RWPE1 (cell line): ENCODE results near the gene ADAM12.

Experiments used
- CTCF ChIA-PET: fragments of 350-600 bp; sonication (Branson Sonifier 250); formaldehyde crosslinking; extraction: SDS; loops from one replicate; lab custom pipeline; 2021; lab: Yijun Ruan, JAX
- POLR2A ChIA-PET: fragments of 400-600 bp; formaldehyde crosslinking; extraction: SDS; loops from one replicate; lab custom pipeline; 2020; ENCODE audit warnings: antibody characterized with exemption; ENCODE audit not compliant: low non-redundant PET; lab: Yijun Ruan, JAX
- DNase-seq: peaks from one replicate; pipeline ENCODE4 v3.0.0; 2012; ENCODE audit warnings: low spot score
- H3K27ac ChIP-seq: fragments of 450-650 bp; 2 replicates; pipeline ENCODE4 v1.5.1; 2017
- CTCF ChIP-seq: fragments of 450-650 bp; conservative IDR thresholded peaks from 2 replicates; pipeline ENCODE4 v1.5.1; 2017; ENCODE audit warnings: low read depth, mild to moderate bottlenecking

The ADAM12 gene

GRCh38 chr10:126009650-126010049 lies 378.6 kb downstream of the ADAM12 start:
- no peak for TF ChIP-seq CTCF
- no peak overlapping the region for H3K27ac ChIP-seq
- DNase-seq, result no peak
- CTCF ChIA-PET, result interaction anchor here (0.6 kb wide), 1 partner anchor 104 kb away, joined by 3 read pairs; no protein-coding TSS in a partner anchor
- POLR2A ChIA-PET, result no interaction called here

- POLR2A ChIA-PET, result no interaction called here
- no peak for DNase-seq
- TF ChIP-seq CTCF, result no peak
- no peak overlapping the region for H3K27ac ChIP-seq
- CTCF ChIA-PET, result no interaction called here
These were observed 381.4 kb downstream of the ADAM12 start for GRCh38 chr10:126006906-126007305.

GRCh38 chr10:126006264-126006663 lies 382.0 kb downstream of the ADAM12 start:
- TF ChIP-seq CTCF, result no peak
- CTCF ChIA-PET, result no interaction called here
- no peak overlapping the region for H3K27ac ChIP-seq
- POLR2A ChIA-PET, result no interaction called here
- no peak for DNase-seq

GRCh38 chr10:126004752-126005151 lies 383.5 kb downstream of the ADAM12 start:
- no peak overlapping the region for H3K27ac ChIP-seq
- ChIA-PET POLR2A (no interaction called here), CTCF (no interaction called here)
- no peak for TF ChIP-seq CTCF
- DNase-seq, result no peak

- DNase-seq, result no peak
- no peak overlapping the region for H3K27ac ChIP-seq
- CTCF ChIA-PET, result no interaction called here
- no peak for TF ChIP-seq CTCF
- POLR2A ChIA-PET, result no interaction called here
These were observed 386.7 kb downstream of the ADAM12 start for GRCh38 chr10:126001576-126001975.

GRCh38 chr10:125999694-126000093 lies 388.6 kb downstream of the ADAM12 start:
- no peak overlapping the region for H3K27ac ChIP-seq
- no peak for DNase-seq
- ChIA-PET POLR2A (no interaction called here), CTCF (no interaction called here)
- no peak for TF ChIP-seq CTCF

- ChIA-PET POLR2A (no interaction called here), CTCF (no interaction called here)
- DNase-seq, result no peak
- no peak for TF ChIP-seq CTCF
- H3K27ac ChIP-seq, result no peak overlapping the region
These were observed 390.7 kb downstream of the ADAM12 start for GRCh38 chr10:125997586-125997985.
